IPS DF 19.7 (cell line): Measurements from ENCODE around the gene ABCB10.
"Not testable (repeated sequence)": the region's sequence is repeated elsewhere in the genome, so short reads cannot be mapped to it uniquely, and the experiment has no call there.

ENCODE experiments used
- DNase-seq: peaks from one replicate; pipeline ENCODE4 v3.0.0-alpha.2; 2013; ENCODE audit warnings: low read depth, low spot score

The ABCB10 gene

DNA sequence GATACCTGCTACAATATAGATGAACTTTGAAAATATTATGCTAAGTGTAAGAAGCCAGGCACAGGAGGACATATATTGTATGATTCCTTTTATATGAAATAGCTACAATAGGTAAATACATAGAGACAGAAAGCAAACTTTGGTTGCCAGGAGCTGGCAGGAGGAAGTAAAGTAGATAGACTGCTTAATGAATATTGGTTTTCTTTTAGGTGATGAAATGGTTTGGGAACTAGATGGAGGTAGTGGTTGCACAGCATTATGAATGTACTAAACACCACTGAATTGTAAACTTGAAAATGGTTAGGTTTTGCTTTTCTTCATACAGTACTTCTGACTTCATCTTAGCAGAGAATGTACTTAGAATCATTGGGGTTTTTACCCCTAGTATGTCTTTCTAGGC, 21.5 kb downstream of the ABCB10 start:
- no peak for DNase-seq

DNA sequence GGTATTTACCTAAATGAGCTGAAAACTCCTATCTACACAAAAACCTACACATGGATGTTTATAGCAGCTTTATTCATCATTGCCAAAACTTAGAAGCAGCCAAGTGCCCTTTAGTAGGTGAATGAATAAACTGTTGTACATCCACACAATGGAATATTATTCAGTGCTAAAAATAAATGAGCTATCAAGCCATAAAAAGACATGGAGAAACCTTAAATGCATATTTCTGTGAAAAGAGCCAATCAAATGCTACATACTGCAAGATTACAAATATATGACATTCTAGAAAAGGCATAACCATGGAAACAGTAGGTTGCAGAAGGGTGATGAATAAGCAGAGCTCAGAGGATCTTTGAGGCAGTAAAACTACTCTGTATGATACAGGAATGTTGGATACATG, 23.3 kb downstream of the ABCB10 start:
- no peak for DNase-seq

DNA sequence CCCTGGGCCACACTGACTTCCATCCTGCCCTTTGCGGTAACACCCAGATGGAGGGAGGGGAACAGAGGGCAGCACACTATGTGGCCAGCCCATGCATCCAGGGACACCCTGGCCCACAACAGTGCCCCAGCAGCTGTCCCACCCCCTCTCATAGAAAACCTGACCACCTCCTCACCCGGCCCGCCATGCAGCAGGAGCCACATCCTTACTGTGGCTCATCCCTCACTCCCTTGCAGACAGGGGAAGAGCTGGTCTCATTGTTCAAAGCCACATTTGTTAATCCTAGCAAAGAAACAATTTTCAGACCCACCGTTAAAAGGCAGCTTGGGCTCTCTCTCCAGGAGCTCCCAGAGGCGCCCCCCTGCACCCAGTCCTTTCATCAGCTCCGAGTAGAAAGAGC, 27.2 kb downstream of the ABCB10 start:
- no peak for DNase-seq

DNA sequence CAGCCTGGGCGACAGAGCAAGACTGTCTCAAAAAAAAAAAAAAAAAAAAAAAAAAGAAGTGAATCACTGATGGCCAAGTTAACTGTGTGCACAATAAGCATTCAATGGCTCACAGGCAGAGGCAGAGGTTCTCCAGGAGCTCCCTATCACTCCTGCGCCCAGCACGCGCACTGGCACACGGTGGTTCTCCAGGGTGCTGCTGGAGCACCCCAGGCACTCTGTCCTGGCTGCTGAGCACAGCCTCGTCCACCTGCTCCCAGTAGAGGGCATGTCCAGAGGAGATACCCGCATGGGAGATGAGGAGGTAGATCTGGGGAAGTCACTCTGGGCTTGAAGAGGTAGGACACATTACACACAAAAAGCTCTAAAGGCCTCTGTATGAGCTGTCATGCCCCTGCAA, 28.9 kb downstream of the ABCB10 start:
- no peak for DNase-seq

DNA sequence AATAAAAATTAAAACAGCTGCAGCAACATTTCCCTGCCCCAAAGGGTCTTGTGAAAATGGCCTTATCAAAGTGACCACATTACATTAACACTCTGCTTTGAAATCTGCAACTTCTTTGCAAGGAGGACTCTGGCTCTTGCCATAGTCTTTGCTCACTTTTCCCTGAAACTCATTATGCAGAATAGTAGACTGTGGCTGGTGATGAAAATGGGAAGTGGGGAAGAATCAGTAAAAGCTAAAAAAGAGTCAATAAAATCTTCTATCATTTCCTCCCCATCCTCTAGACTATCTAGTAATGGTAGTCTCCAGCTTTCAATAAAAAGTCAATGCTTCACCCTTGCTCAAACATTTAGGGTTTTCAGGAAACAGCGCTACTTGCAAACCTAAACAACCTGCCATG, 31.8 kb downstream of the ABCB10 start:
- DNase-seq: no peak

DNA sequence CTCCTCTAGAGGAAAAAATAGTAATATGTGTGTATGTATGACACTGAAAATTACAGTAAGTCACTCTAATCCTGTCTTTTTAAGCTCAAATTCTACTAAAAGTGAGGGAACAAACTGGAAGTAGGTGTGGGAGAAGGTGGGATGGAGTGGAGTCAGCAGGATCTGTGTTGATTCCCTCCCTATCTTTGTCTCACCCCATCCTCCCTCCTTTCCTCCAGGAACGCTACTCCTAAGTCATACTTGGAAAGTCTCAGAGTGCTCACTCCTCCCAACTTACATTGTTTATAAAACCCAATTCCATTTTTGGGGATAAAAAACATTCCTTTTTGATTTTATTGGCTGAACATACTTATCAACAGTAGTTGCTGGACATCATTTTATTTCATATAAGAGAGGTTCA, 35.5 kb downstream of the ABCB10 start:
- DNase-seq: no peak

DNA sequence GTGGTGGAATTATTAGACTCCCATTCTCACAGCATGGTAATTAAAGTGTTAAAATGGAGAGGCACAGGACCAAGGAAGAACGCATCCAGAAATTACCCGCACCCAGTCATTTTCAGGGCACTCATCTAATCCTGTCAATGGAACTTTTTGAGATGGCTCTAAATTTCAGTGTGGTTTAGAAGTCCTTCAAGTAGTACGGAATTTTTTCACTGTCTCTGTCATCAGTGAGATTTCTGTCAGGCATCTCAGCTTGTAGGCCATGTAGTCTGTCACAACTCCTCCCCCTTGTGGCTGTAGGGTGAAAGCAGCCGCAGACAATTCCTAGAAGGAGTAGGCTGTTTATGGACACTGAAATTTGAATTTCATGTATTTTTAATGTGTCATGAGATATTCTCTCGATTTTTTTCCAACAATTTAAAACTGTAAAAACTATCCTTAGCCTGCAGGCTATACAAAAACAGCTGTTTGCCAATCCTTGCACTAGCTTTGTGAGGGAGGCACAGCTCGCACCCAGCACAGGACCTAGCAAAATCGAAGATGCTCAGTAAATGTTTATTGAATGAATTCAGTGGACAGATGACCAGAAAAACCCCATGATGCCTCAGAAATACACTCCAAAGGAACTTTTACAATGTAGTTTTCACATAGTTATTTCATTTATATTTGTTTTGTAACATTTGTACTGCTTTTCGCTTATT, 43.8 kb downstream of the ABCB10 start:
- DNase-seq: peak; percentile 15

DNA sequence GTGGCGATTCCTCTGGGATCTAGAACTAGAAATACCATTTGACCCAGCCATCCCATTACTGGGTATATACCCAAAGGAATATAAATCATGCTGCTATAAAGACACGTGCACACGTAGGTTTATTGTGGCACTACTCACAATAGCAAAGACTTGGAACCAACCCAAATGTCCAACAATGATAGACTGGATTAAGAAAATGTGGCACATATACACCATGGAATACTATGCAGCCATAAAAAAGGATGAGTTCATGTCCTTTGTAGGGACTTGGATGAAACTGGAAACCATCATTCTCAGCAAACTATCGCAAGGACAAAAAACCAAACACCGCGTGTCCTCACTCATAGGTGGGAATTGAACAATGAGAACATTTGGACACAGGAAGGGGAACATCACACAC, 46.9 kb downstream of the ABCB10 start:
- not testable (repeated sequence) for DNase-seq

DNA sequence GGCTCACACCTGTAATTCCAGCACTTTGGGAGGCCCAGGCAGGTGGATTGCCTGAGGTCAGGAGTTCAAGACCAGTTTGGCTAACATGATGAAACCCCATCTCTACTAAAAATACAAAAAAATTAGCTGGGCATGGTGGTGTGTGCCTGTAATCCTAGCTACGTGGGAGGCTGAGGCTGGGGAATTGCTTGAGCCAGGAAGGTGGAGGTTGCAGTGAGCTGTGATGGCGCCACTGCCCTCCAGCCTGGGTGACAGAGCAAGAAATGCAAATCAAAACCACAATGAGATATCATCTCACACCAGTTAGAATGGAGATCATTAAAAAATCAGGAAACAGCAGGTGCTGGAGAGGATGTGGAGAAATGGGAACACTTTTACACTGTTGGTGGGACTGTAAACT, 47.3 kb downstream of the ABCB10 start:
- DNase-seq: not testable (repeated sequence)

DNA sequence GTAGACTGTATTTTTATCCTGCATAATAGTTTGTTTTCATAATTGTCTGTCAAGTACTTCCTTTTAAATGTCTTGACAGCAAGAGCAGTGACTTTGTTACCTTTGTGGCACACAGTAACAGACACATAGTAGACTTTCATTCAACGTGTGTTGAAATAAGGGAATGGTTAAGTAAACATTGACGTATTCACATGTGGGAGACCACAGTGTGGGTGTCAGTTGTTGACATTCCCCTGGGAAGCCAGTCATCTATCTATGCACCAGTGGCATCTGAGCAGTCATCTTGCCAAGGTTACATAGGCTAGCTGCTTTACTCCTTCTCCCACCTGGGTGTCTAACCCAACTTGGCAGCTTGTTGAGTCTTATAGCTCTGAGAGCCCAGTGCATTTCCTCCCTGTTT, 48.9 kb downstream of the ABCB10 start:
- DNase-seq: no peak

DNA sequence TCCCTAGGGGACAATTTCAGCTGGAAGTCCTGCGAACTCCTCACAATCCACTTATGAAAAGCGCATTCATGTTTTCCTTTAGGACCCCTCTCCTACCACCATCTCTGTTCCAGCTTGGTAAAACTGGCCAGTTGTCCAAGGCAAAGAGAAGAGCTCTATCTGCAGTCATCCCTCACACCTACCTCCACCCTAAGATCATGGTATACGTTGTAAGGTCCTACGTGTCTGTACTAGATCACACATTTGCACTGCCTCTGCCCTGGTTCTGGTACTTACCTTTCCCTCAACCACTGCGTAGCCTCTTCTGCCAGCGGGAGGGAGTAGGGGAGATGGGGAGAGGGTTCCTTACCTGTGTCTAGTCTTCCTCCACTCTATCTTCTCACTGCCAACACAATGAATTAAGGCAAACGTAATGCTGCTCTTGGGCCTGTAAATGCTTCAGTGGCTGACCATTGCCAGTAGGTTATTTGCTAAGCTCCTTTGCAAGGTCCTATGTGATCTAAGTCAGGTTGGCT, 49.6 kb downstream of the ABCB10 start:
- DNase-seq: no peak

DNA sequence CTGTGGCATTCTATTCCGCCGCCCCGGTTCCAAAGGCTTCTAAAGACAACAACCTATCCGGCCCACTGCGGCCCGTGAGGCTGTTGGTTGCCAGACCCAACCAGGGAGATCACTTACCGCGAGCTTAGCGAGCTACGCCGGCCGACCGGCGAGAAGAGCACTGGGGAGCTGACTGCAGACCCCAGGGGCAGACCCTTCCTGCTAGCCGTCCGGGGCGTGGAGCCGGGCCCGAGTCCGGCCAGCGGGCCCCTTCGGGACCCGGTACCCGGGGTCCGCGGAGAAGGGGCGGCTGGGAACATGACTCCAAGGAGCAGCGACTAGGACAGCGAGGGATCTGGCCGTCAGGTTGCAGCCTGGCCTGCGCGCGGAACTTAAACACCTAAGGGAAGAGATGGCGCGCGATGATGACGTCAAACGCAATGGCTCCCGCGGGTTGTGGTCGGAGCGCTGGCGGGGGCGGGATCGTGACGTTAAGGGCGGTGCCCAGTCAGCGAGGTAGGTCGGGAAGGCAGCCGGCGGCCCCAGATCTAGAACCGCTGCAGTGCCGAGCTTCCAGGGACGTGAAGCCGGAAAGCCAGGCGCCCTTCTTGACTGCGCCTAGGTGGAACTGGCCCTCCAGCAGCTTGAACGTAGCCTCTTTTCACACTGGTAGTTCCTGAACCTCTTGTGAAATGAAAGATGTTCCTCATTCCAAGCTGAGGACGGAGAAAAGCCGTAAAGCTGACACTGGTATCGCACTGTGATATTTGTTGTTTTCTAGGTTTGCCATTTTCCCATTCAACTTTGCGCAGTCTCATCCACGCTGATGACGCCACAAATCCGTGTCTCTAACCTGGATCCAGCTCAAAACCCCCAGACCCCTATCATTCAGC, 50.3 kb downstream of the ABCB10 start, which contains the start of gene NUP133:
TSS of gene NUP133 (minus strand) at position 391 of the 872 bp plus-strand sequence. CDS start at position 299, 92 bp downstream.
- peak; percentile 96 for DNase-seq

DNA sequence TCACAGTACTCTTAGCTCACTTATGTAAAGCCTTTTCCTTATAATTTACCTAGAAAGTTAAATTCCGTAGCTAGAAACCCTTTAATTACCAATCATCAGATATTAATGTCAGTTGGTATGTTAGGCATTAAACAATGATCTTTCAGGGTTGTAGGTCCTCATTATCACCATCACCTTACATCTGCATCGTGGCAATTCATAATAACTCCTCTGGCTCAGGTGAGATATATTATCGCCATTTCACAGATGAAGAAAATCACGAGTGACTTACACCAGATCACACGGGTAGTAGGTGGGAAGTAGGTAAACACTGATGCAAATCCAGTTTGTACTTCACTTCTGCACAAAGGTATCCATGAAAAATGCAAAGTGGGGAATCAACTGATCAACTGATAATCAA, 51.0 kb downstream of the ABCB10 start:
- no peak for DNase-seq

DNA sequence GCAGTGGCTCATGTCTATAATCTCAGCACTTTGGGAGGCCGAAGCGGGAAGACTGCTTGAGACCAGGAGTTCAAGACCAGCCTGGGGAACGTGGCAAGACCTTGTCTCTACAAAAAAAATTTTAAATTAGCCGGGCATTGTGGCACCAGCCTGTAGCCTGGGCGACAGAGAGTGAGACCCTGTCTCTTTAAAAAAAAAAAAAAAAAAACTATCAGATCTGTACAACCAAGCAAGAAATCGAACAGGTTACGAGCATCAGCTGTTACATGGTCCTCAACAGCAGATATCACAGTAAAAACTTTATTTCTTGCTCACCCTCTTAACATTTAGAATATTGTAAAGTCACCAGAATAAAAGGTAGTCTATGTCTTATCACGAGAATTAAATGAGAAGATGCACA, 51.9 kb downstream of the ABCB10 start:
- no peak for DNase-seq

DNA sequence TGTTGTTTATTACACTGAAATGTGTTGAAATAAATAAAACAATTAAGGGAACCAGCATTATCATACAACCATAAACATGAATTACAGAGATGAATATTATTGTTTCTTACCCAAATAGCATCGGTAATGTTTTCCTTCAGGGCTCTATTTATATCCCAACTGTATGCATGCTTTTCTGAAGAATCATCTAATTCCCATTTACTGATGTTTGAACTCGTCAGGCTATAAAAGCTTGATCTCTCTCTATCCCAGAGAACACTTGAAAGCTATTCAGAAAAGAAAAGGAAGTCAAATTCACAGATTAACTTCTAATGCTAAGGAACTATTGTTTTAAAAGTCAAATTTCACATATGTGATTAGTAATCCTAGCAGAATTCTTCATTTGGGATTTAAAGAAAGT, 62.7 kb downstream of the ABCB10 start:
- DNase-seq: no peak

DNA sequence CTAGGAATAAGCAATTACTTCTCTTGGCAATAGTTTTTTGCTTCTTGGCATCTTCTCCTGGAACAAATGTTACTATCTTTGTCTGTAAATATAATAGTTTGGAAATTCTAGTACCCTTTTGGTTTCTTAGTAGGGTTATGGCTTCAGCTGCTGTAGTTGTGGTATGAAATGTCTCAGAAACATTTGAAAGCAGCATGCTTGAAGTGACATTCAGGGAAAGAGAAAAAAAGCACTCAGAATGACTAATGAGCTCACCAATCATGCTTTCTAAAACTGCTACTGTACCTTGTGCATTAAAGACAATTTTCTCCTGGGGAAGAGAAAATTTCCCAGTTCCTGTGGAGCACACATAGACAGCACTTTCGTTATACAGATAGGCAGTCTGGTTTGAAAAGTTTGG, 71.3 kb downstream of the ABCB10 start:
- DNase-seq: no peak

DNA sequence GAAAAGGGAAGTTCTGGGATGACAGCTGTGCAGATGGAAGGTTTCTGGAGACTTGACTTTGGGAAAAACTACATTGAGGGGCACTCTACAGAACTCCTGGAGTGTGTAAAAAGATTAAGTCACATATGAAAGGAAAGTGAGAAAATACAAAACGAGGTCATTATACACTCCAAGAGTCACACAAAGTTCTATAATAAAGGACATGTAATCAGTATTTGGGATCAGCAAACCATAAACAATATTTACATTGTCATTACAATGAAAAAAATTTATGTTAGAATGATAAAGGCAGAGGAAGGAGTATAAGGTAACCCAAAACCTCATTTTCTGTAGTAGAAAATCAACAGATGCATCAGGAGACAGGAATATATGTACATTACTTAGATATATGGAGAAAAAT, 73.2 kb downstream of the ABCB10 start:
- no peak for DNase-seq

DNA sequence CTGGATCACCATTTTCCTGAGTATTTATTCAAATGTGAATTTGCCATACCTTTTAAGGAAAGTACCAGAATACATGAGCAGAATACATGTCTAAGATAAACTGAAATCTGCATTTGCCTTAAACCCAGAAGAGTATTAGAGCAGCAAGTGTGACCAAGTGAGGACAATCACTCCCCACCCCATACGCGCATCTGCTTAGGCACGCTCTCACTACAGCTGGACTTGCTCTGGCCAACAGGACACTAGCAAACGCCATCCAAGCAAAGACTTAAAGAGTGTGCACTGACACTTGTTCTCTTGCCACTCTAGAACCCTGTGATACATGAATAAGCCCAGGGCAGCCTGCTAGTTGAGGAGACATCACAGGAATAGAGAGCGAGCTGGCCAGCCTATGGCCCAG, 76.0 kb downstream of the ABCB10 start:
- no peak for DNase-seq

DNA sequence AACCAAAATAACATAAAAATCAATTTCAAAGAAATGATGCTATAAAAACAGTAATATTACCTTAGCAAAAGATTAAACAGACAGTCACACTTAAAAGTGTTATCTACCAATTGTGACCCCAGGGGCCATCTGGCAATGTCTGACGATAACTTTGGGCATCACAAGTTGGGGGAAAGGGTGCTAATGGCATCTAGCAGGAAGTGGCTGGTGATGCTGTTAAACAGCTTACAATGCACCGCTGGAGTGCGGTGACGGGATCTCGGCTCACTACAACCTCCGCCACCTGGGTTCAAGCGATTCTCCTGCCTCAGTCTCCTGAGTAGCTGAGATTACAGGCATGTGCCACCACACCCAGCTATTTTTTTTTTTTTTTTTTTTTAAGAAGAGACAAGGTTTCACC, 78.0 kb downstream of the ABCB10 start:
- no peak for DNase-seq

DNA sequence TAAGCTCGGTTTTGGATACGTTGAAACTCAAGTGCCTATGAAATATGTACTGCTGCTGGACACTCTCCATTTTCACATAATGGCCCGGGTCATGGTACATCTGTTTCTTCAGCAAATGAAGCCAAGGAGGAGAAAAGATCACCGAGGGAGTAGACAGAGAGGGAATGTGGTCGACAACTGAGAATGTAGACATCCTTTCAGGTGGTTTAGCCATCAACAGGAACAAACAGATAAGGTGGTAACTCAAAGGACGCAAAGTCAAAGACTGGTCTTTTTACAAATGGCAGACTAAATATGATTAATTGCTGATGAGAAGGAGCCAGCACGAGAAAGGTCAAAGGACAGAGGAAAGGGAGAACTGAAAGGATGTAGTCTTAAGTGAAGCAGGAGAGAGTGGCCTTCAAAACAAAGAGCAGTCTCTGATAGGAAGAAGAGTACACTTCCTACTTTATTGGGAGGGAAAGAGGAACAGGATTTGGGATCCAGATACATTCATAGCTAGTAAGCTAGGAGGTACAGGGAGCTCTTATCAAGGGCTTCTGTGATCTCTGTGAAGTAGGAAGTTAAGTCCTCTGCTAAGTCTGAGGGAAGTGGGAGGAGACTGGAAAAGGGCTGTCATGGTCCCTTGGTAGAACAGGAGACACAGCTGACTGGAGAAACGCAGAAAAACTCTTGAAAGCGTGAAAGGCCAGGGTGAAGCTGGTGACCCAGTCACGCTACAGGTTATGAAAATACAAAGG, 78.7 kb downstream of the ABCB10 start:
- DNase-seq: no peak

DNA sequence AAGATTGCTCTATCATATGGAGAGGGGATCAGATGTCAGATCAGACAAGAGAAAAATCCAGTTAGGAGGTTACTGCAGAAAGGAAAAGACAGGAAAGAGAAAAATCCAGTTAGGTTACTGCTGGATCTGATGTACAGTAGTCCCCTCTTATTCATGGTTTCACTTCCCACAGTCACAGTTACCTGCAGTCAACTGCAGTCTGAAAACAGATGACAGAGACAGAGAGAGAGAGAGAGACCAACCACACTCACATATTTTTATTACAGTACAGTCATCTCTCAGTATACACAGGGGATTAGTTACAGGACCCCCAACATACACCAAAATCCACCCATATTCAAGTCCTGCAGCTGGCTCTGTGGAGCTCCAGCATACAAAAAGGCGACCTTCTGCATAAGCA, 79.7 kb downstream of the ABCB10 start:
- DNase-seq: no peak

DNA sequence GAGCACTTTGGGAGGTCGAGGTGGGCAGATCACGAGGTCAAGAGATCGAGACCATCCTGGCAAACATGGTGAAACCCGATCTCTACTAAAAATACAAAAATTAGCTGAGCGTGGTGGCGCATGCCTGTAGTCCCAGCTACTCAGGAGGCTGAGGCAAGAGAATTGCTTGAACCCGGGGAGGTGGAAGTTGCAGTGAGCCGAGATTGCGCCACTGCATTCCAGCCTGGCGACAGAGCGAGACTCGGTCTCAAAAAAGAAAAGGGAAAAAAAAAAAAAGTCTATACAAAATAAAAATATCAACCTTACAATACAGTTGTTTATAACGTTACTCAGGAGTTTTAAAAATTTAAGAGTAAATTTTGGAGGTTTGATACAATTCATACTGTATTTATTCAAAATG, 82.6 kb downstream of the ABCB10 start:
- DNase-seq: not testable (repeated sequence)
